NOMO-1 treated with DMSO at 0.1 percent for 48 hours (cell line): ENCODE results near the gene ALDH3B2.
"Not testable (repeated sequence)": the region's sequence is repeated elsewhere in the genome, so short reads cannot be mapped to it uniquely, and the experiment has no call there.

Source experiments
- DNase-seq: peaks from one replicate; lab custom pipeline; 2025; ENCODE audit not compliant: unreplicated experiment; lab: John Stamatoyannopoulos, UW

Gene ALDH3B2

GRCh38 chr11:67631411-67631810 is 43.0 kb downstream of the ALDH3B2 start:
- no peak for DNase-seq

- DNase-seq, result no peak
Measured at GRCh38 chr11:67630943-67631331, 43.5 kb downstream of the ALDH3B2 start.

- DNase-seq, result peak; percentile 97
Measured at GRCh38 chr11:67630228-67630942, 44.0 kb downstream of the ALDH3B2 start.

- DNase-seq, result peak; percentile 80
Measured at GRCh38 chr11:67629386-67630227, 44.8 kb downstream of the ALDH3B2 start, which contains the start of gene NUDT8. NUDT8 (minus strand) TSS chr11:67629937; CDS start chr11:67629911, 26 bp downstream.

GRCh38 chr11:67628710-67629385 is 45.6 kb downstream of the ALDH3B2 start:
- DNase-seq, result no peak

- no peak for DNase-seq
Measured at GRCh38 chr11:67627812-67628624, 46.4 kb downstream of the ALDH3B2 start.

GRCh38 chr11:67627441-67627811 is 47.0 kb downstream of the ALDH3B2 start:
- DNase-seq, result no peak

- no peak for DNase-seq
Measured at GRCh38 chr11:67626970-67627369, 47.5 kb downstream of the ALDH3B2 start.

GRCh38 chr11:67626131-67626833 is 48.1 kb downstream of the ALDH3B2 start:
- not testable (repeated sequence) for DNase-seq

- DNase-seq, result not testable (repeated sequence)
Measured at GRCh38 chr11:67623795-67624194, 50.6 kb downstream of the ALDH3B2 start.

GRCh38 chr11:67622905-67623304 is 51.5 kb downstream of the ALDH3B2 start:
- DNase-seq, result not testable (repeated sequence)

- DNase-seq, result not testable (repeated sequence)
Measured at GRCh38 chr11:67621928-67622327, 52.5 kb downstream of the ALDH3B2 start.

- not testable (repeated sequence) for DNase-seq
Measured at GRCh38 chr11:67620621-67621020, 53.8 kb downstream of the ALDH3B2 start.

- not testable (repeated sequence) for DNase-seq
Measured at GRCh38 chr11:67619683-67620618, 54.5 kb downstream of the ALDH3B2 start.

- not testable (repeated sequence) for DNase-seq
Measured at GRCh38 chr11:67618901-67619659, 55.3 kb downstream of the ALDH3B2 start.

- no peak for DNase-seq
Measured at GRCh38 chr11:67617243-67617953, 57.0 kb downstream of the ALDH3B2 start.

- no peak for DNase-seq
Measured at GRCh38 chr11:67616431-67617242, 57.8 kb downstream of the ALDH3B2 start.
